Lower leg skin (tissue), 4 donors: ENCODE results near the gene HELT. TPM values are rescaled to one million over a fixed set of nuclear protein-coding genes. Genes with fewer than 3 reads are reported as not detected.

Source experiments
- DNase-seq, 2 donors: peaks; one replicate each; pipeline ENCODE4 v3.0.0-alpha.2; 2019; ENCODE audit warnings: low spot score in 2 of 2
- H3K4me3 ChIP-seq: fragments of 200-600 bp; sonication (generic); 2 replicates; pipeline ENCODE4 v1.5.1; 2017; ENCODE audit warnings: mild to moderate bottlenecking, low read depth; ENCODE audit not compliant: poor library complexity, severe bottlenecking
- CTCF ChIP-seq, 3 donors: fragments of 450-650 bp; IDR thresholded peaks; one replicate each; pipeline ENCODE4 v1.5.1; 2016; ENCODE audit warnings: antibody characterized with exemption in 3 of 3, mild to moderate bottlenecking in 3 of 3, moderate library complexity in 2 of 3
- POLR2A ChIP-seq, 2 donors: fragments of 450-650 bp; IDR thresholded peaks; one replicate each; pipeline ENCODE4 v1.6.1; 2016 to 2017; ENCODE audit warnings: antibody characterized with exemption in 2 of 2, mild to moderate bottlenecking in 1 of 2, moderate library complexity in 1 of 2
- WGBS, 2 donors: methylation state at CpG; one replicate each; pipeline ENCODE4 v1.1.5; 2018; 5-methylcytosine and 5-hydroxymethylcytosine counted together
- intact Hi-C: fragments of 100-400 bp; cut with DNase I; formaldehyde crosslinking; loops from one replicate; pipeline ENCODE4 v1.15.0; 2023; ENCODE audit warnings: low total_unique reads
- total RNA-seq, 4 donors: library from RNA; depleted of rRNA; stranded (reverse); fragments of >200 nt; gene quantifications; one replicate each; pipeline ENCODE4 v1.1.0, GENCODE V29; 2016

HELT gene
- total RNA-seq, 4 donors from 2014 or later: 0.34 to 8.7 (median 2.2) TPM

GRCh38 chr4:185018834-185019455 is 655 bp downstream of the HELT start:
- TF ChIP-seq CTCF (IDR thresholded peaks at IDR 0.05) (no peak), POLR2A (IDR thresholded peaks at IDR 0.05) (no peak)
- no peak overlapping the region for H3K4me3 ChIP-seq

GRCh38 chr4:185019456-185020292 is 1.4 kb downstream of the HELT start:
- no peak for DNase-seq
- intact Hi-C loops: loop anchor here (10.0 kb wide), 1 partner anchor 95 kb away; no protein-coding TSS in a partner anchor
- H3K4me3 ChIP-seq: no peak overlapping the region
- TF ChIP-seq CTCF (IDR thresholded peaks at IDR 0.05) (no peak), POLR2A (IDR thresholded peaks at IDR 0.05) (no peak)
- WGBS, 2 donors: 1% methylated on average over 41 to 46 of the region's 57 CpGs

More at GRCh38 chr4:185018834-185019455, 655 bp downstream of the HELT start:
- intact Hi-C loops: no loop called here
- DNase-seq: no peak
- WGBS, 2 donors: 2% methylated on average over 34 to 39 of the region's 41 CpGs

- TF ChIP-seq POLR2A (IDR thresholded peaks at IDR 0.05) (no peak), CTCF (IDR thresholded peaks at IDR 0.05) (no peak)
- DNase-seq: peak in 1 of 2 donors; percentile 81
- H3K4me3 ChIP-seq: no peak overlapping the region
- WGBS, 2 donors: 2 to 3% methylated on average over 17 to 45 of the region's 48 CpGs
- intact Hi-C loops: loop anchor here (10.0 kb wide), 1 partner anchor 94 kb away; no protein-coding TSS in a partner anchor
Observed at GRCh38 chr4:185020293-185020808, 2.1 kb downstream of the HELT start.

- DNase-seq: no peak
- 2 to 4% methylated on average over 54 to 55 of the region's 55 CpGs for WGBS, 2 donors
- intact Hi-C loops: loop anchor here (10.0 kb wide), 1 partner anchor 94 kb away; no protein-coding TSS in a partner anchor
- H3K4me3 ChIP-seq: no peak overlapping the region
- TF ChIP-seq POLR2A (IDR thresholded peaks at IDR 0.05): no peak
- TF ChIP-seq CTCF (IDR thresholded peaks at IDR 0.05): no peak
Observed at GRCh38 chr4:185020863-185021761, 2.8 kb downstream of the HELT start.

- intact Hi-C loops: loop anchor here (10.0 kb wide), 1 partner anchor 91 kb away; no protein-coding TSS in a partner anchor
- WGBS, 2 donors: 58 to 59% methylated on average over 9 of the region's 9 CpGs
- TF ChIP-seq CTCF (IDR thresholded peaks at IDR 0.05) (no peak), POLR2A (IDR thresholded peaks at IDR 0.05) (no peak)
- no peak for DNase-seq
- H3K4me3 ChIP-seq: no peak overlapping the region
Observed at GRCh38 chr4:185023471-185023870, 5.2 kb downstream of the HELT start.
